GM19455 (cell line): Measurements from ENCODE around the gene TREH.
"Not testable (repeated sequence)": the region's sequence is repeated elsewhere in the genome, so short reads cannot be mapped to it uniquely, and the experiment has no call there.

Experiments used
- ATAC-seq: cut with Tn5 transposase; IDR thresholded peaks from one replicate; pipeline ENCODE4 v1.9.1; 2021; ENCODE audit not compliant: unreplicated experiment

TREH gene

GRCh38 chr11:118615282-118615975 lies 64.0 kb downstream of the TREH start:
- ATAC-seq, result no peak

DNA sequence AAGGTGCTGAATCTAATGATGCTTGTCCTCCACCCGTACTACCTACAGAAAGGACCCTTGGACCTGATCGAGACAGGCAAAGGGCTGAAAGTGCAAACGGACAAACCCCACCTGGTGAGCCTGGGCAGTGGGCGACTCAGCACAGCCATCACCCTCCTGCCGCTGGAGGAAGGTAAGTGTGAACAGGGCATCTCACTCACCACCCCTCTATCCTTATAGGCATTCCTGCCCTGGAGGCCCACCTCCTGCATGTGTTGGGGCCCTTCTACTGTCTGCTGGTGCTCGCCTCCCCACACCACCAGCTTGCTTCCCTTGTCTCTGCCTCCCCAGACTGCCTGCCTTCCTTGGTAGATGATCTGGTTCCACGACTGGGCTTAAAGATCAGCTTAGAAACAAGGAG lies 64.9 kb downstream of the TREH start:
- ATAC-seq, result no peak

GRCh38 chr11:118612378-118612777 lies 67.1 kb downstream of the TREH start:
- no peak for ATAC-seq

GRCh38 chr11:118611433-118611795 lies 68.0 kb downstream of the TREH start:
- not testable (repeated sequence) for ATAC-seq

GRCh38 chr11:118610773-118611432 lies 68.5 kb downstream of the TREH start:
- ATAC-seq, result no peak

- no peak for ATAC-seq
These were observed 69.2 kb downstream of the TREH start for GRCh38 chr11:118610225-118610772.

- ATAC-seq, result no peak
These were observed 69.8 kb downstream of the TREH start for GRCh38 chr11:118609380-118610224.

GRCh38 chr11:118608360-118609227 lies 70.9 kb downstream of the TREH start:
- ATAC-seq, result no peak

DNA sequence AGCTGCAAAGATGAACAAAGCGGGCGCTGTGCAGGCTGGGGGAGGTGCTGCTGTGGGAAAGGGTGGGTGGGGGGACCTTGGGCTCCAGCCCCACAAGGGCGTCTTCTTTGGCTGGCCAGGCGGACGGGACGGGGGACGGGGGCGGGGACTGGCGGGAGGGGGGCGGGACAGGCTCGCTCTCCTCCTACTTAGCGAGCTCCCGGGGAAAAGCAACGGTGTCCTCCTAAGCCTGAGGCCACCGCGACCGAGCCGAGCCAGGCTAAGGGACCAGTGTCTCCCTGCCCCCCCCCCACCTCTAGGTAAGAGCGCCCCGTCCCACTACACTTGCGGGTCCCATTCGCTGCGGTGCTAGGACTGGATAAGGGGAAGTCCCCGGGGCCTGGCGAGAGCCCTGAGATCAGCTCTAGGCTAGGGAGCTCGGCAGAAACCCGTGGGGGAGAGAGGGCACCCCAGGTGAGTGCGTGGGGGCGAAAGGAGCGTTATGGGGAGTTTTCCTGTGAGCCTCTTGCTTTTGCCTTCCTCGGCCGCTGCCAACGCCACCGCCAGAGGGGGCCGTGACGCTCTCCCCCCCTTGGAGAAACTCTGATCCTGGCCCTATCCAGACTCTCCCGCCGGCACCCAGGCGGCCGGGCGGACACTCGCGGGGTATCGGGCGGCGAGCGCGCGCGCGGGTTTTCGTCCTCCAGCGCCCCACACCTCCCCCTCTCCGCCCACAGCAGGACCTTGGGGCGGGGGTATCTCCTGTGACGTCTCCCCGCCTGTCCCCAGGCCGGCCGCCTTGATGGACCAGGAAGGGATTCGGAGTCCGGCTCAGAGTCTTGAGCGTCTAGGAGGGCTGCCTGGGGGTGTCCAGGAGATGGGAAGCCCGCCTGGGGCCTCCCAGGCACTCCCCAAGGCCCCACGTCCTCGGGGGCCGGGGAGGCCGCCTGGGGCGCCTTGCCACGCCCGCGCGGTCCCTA lies 71.8 kb downstream of the TREH start, which contains the start of gene PHLDB1:
Gene PHLDB1 (plus strand): TSS at position 215 of the 959 bp plus-strand sequence. CDS start 6,222 bp downstream, outside the sequence.
- ATAC-seq, result no peak
